ENCODE results near the gene CD300LB. TPM values are rescaled to one million over a fixed set of nuclear protein-coding genes. Genes with fewer than 3 reads are reported as not detected.
"Not testable (repeated sequence)": the region's sequence is repeated elsewhere in the genome, so short reads cannot be mapped to it uniquely, and the experiment has no call there.

CD300LB gene
- not detected in 2 replicates for total RNA-seq

DNA sequence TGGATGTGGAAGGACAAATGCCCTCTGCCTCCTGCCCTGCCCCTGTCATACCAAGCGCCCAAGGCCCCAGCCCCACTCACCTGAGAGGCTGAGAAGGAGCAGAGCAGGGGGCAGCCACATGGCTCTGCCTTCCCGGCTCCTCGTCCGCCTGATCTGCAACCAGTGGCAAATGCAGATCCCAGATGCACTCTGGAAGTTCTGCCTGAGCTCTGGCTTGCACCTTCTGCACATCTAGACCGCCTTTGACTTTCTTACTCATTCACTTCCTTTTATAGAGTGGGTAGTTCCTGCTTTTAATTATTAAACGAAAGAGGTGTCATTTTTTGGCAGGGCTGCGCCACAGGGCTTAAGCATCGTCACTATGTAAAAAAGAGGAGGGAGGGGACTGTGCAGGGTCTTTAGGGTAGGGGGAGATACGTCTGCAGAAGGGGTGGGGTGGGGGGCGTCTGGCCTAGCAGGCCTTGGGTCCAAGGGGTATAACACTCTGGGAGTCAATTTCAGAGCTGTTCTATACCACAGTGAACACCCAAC, at the start of gene CD300LB:
Gene CD300LB, minus strand, starts transcription at position 245 of the 531 bp plus-strand sequence. Its CDS starts 125 bp downstream, at position 120.
- no peak for DNase-seq (ENCODE audit: low read depth in 2 of 2)

DNA sequence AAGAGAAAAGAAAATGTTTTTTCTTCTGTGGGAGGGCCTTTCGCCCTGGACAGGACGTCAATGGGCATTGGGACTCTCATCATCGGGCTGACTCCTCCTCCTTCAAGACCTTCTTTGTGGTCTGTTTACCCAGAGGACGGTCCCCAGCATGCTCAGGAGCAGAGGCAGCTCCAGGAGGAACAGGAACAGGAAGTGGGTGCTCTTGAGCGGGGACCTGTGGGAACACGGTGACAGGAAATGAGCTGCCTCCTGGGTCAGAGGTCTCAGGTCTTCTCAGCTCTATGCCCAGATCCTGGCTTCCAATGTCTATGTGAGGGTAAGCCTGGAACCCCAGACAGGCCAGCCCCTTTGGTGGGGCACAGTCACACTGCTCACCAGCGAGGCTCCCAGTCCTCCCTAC, 48.6 kb upstream of the CD300LB start:
- DNase-seq (ENCODE audit: low read depth in 2 of 2): no peak

DNA sequence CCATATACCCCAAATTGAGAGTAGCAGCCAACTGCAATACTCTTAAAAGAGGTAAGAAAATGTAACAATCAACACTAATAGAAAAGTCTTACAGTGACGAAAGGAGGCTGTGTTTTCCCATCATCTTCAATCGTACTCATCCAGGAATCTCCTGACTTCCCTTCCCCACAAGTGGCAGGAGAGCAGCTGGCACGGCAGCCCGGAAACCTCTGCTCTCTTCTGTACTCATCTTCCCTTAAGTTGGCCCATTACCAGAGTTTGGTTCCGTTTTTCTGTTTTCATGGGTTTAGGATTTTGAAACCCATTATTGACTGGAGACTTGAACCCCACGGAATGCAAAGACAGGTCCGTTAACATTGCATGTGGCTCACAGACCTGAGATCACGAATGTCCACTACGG, 47.7 kb upstream of the CD300LB start:
- no peak for DNase-seq (ENCODE audit: low read depth in 2 of 2)

DNA sequence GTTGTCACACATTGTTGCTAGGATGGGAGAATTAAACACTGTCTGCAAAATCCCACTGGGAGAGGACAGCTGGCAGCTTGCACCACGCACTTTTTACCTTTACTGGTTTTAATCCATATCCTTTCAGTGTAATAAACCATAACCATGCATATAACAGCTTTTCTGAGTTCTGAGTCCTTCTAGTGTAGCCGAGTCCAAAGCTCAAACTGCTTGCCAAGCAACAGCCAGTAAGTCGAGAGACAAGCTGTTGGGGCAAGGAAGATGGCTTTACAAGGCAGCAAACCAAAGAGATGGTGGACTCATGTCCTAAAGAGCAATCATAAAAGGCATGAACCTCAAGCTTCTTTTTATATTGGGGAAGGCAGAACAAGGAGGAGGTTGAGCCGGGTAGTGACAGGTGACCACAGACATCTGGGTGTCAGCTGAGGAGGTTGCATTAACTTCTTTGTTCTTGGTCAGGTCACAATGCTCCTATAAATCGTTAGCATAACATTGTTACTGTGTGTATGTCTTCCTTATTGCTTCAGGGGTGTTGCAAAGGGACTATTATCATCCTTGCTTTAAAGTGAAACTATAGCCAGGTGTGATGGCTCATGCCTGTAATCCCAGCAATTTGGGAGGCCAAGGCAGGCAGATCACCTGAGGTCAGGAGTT, 43.3 kb upstream of the CD300LB start:
- DNase-seq (ENCODE audit: low read depth in 2 of 2): no peak

DNA sequence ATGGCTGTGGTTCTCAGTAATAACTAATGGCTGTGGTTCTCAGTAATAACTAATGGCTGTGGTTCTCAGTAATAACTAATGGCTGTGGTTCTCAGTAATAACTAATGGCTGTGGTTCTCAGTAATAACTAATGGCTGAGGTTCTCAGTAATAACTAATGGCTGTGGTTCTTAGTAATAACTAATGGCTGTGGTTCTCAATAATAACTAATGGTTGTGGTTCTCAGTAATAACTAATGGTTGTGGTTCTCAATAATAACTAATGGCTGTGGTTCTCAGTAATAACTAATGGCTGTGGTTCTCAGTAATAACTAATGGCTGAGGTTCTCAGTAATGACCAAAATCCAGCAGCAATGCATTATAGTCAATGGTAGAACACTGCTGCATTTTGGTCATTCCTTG, 42.4 kb upstream of the CD300LB start:
- not testable (repeated sequence) for DNase-seq (ENCODE audit: low read depth in 2 of 2)

DNA sequence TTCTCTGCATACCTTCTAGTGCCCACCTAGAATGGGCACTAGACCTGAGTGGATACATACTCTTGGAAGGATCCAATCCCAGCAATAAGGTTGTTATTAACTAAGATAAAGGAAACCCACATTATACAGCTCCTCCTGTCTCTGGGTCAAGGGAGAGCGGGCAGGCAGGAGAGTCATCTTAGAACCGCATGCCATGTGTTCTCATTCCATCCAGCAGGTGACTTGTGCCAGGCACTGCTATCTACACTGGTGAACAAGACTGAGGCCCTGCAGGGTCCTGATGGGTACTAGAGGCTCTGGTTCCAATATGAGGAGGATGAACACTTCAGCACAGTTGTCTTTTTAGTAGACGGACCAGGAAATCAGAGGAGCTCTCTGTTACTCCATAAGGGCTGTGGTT, 41.9 kb upstream of the CD300LB start:
- no peak for DNase-seq (ENCODE audit: low read depth in 2 of 2)

DNA sequence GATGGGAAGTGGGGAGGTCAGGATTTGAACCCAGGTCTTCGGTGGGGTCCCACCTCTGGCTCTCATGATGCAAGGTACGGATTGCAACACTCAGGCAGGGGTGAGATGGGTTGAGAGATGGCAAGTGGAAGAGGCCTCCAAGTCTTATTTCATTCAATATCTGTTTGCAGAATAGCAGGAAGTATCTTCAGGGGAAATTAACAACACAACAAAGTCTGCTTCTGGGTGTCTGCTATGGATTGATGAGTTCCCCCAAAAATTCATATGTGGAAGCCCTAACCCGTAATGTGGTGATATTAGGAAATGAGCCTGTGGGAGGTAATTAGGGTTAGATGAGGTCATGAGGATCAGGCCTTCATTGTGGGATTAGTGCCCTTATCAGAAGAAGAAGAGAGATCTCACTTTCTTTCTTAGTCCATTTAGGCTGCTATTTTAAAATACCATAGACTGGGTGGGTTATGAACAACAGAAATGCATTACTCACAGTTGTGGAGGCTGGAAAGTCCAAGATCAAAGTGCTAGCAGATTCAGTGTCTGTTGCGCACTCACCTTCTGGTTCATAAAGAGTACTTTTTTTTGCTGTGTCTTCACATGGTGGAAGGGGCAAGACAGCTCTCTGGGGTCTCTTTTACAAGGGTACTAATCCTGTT, 40.5 kb upstream of the CD300LB start:
- DNase-seq (ENCODE audit: low read depth in 2 of 2): no peak

DNA sequence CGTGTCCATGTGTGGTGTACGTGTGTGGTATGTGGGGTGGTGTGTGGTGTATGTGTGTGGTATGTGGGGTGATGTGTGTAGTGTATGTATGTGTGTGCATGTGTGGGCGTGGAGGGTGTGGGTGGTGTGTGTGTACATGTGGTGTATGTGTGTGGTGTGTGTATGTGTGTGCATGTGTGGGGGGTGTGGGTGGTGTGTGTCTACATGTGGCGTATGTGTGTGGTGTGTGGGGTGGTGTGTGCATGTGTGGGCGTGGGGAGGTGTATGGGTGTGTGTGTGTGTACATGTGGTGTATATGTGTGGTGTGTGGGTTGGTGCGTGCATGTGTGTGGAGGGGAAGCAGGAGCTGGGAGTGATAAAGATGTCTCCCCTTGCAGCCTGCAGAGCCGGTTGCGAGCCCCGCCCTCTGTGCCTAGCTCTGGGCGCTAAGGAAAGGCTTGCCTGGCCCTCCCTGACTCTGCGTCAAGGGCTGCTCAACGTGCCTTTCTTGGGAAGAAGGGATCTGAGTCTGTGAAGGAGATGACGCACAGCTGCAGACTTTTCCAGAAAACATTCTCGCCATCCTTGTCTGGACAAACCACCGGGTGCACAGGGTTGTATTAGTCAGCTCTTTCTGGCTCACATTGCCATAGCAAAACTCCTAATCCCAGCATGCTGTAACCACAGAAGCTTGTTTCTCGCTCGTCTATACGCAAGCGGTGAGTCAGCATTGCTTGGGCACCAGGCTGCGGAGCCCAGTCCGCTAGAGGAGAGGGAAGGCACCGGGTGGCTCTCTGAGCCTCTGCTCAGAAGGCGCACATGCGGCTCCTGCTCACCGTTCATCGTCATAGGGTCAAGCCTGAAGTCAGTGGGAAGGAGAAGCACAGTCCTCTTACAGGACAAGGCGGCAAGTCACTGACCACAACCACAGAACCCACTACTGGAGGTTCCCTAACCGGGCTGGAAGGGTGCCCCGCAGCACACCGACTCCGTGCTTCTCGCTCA, 38.0 kb upstream of the CD300LB start:
- no peak for DNase-seq (ENCODE audit: low read depth in 2 of 2)

DNA sequence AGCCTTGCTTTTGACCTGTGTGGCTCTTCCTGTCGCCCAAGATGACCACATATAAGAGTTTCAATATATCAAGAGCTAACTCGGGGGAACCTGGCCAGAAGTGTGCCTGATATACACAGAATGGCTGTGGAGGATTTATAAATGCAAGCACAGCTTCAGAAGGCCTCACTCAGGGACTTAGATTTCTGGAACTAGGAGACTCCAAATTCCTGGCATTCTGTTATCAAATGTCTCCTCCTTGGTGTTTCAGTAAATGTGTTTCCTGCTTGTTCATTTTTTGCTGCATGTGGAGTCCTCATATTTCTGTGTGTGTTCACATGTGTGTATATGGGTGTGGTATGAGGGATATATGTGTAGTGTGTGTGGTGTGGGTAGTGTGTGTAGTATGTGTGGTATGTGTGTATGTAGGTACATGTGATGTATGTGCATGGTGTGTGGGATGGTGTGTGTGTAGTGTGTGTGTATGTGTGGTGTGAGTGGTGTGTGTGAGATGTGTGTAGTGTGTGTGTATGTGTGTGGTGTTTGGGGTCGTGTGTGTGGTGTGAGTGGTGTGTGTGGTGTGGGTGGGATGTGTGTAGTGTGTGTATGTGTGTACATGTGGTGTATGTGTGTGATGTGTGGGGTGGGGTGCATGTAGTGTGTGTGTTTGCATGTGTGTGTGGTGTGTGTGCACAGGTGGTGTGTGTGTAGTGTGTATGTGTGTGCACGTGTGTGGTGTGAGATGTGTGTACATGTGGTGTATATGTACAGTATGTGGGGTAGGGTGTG, 37.0 kb upstream of the CD300LB start:
- DNase-seq (ENCODE audit: low read depth in 2 of 2): no peak

DNA sequence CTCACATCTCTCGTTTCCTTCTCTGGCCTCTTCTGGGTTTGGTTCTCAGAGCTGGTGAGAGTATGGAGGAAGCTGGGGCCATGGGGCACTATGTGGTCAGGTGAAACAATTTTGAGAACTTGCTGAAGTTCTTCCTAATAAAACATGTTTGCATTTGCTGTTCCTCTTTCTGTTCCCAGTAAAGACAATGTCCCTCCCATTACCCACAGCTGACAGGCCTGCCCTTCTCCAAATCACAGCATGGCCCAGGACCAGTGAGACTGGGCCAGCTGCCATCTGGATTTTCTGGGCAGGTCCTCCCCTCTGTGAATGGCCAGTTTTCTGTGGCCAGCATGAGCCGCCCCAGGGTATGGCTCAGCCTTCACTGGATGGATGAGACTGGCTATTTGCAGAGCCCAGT, 36.1 kb upstream of the CD300LB start, which contains the start of gene CD300H:
Gene CD300H, minus strand, starts transcription at position 113 of the 400 bp plus-strand sequence.
- DNase-seq (ENCODE audit: low read depth in 2 of 2): no peak

DNA sequence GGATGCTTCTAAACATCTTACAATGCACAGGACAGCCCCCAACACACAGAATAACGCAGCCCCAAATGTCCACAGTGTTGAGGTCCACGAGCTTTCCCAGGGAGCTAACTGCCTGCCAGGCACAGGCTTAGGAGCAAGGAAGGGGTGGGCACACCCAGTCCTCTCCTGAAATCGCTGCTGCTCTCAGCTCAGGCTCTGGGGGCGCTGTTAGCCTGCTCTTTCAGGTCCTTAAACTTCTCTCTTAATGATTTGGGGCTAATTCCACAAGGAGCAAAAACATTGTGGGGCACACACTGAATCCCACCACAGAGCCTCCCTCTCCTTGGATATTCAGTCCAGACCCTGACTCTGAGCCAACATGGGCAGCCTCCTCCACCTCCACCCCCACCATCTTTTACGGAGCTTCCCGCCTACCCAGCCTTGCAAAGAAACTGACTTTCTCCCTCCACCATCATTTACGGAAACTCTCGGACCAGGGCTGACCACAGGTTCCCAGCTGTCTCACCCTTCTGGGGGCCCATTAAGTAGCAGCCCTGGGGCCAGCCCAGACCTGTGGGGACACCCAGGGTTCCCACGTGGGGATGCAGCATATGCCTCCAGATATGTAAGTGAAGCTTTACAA, 35.0 kb upstream of the CD300LB start:
- DNase-seq (ENCODE audit: low read depth in 2 of 2): no peak

DNA sequence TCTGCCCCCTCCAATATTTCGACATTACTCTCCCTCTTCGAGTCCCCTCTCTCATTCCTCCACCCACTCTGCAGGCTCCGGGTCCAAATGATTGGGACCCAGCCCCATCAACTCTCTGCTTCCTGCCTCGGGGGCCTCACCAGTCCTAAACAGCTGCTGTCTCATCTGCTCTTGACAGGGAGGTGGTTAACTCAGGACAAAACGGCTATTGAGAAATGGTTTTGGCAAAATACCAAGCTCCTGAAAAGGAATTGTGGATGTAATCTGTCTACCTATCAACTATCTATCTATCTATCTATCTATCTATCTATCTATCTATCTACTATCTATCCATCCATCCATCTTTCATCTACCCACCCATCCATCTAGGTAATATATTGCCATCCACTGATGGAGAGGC, 33.9 kb upstream of the CD300LB start:
- no peak for DNase-seq (ENCODE audit: low read depth in 2 of 2)

DNA sequence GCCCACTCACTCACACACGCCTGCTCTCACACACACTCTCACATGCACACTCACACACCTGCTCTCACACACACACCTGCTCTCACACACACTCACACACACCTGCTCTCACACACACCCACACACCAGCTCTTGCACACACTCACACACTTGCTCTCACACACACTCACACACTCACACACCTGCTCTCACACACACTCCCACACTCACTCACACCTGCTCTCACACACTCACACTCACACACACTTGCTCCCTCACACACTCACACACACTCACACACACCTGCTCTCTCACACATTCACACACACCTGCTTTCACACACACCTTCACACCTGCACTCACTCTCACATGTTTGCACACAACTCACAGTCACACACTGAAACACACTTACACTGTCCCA, 32.1 kb upstream of the CD300LB start:
- no peak for DNase-seq (ENCODE audit: low read depth in 2 of 2)

DNA sequence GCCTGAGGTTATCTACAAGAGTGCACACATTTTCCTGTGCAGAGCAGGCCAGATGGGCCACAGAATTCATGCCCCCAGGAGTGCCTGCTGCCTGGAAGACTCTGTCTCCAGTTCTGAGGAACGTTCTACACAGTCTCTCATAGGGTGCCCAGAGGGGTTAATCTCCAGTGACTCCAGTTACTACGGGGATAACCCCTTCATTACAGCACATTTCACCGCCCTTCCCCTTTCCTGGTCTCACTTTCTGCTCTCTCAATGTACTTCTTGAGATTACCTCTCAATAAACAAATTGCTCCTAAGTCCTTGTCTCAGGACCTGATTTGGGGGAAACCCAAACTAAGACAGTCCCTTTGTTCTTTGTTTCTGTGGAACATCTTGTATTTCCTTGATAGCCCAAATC, 30.3 kb upstream of the CD300LB start:
- DNase-seq (ENCODE audit: low read depth in 2 of 2): no peak

DNA sequence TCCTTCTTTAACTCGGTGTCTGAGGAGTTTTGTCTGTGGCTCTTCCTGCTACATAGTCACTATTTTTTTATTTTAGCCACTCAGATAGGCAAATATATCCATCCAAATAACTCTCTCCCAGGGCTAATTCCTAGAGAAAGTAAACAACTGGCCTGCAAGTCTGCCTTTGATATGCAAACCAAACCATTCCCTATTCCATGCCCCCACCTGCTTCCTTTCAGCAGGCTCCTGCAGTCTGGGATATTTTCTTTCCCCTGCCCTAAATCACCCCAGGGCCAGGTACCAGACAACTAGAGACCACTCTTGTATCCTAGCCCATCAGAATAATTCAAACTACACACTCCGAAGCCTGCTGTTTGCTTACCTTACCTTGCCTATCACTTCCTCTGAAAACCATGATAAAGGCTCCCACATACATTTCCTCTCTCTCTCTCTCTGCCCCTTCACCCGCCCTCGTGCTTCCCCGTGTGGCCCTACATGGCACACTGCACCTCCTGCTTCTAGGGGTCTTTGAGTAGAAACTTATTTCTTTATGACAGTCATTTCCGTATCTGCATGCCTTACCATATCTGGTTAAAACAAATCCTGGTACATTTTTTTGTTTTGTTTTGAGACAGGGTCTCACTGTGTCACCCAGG, 27.7 kb upstream of the CD300LB start:
- no peak for DNase-seq (ENCODE audit: low read depth in 2 of 2)

DNA sequence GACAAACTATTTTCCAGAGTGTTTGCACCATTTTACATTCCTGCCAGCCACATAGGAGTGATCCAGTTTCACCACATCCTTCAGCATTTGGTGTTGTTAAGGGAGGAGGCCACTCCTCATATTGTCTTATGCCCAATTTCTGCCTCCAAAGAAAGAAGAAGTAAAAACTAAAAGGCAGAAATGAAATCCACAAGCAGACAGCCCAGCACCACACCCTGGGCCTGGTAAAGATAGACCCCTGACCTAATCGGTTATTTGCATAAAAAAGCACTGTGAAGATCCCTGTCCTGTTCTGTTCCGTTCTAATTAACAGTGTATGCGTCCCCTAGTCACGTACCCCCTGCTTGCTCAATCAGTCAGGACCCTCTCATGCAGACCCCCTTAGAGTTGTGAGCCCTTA, 27.1 kb upstream of the CD300LB start:
- DNase-seq (ENCODE audit: low read depth in 2 of 2): not testable (repeated sequence)

DNA sequence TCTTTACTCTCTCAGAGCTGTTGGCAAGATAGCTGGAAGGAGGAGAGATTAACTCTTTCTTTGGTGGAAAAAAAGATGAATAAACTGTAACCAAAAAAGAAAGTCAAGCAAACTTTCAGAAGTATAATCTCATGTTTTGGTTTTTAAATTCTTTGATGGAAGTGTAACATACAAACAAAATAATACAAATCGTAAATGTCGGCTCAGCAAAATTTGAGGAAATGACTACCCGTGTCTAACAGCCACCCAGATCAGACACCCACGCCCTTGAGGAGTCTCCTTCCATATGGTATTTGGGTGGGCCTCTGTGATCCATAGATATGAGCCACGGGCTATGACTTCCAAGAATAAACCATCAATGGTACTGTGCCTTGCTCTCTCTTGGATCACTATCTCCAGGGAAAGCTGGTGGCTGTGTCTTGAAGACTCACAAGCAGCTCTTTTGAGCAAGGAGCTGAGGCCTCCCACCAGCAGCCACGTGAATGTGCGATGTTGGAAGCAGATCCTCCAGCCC, 24.2 kb upstream of the CD300LB start:
- DNase-seq (ENCODE audit: low read depth in 2 of 2): no peak

DNA sequence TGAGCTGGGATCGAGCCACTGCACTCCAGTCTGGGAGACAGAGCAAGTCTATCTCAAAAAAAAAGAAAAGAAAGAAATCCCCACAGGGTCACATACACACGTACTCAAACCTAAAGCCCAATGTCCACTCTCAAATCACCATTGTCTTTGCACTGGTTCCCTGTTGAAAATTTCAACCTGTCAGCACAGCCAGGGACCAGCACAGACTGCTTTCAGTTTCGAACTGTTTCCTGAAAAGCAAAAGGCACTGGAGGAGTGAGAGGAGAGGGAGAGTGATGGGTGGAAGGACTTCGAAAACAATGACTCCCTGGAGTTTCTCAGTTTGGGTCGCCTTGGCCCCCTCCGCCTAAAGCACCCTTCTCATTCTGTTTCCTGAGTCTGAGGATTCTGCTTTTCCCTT, 23.6 kb upstream of the CD300LB start:
- no peak for DNase-seq (ENCODE audit: low read depth in 2 of 2)

DNA sequence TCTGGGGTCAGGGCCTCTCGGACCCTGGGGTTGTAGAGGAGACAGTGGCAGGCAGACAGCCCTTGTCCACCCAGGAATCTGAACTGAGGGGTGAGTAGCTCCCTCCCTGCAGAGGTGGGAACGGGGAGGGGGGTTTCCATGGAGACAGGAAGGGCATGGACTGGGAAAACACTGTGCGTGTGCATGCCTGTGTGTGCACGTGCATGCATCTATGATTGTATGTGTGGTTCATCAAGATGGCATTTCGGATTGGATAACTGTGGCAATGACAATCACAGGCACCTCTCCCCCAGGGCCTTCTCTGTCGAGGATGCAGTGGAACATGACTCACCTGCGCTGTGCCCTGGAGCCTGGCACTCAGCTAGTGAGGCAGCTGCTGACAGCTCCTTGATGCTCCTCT, 20.8 kb upstream of the CD300LB start:
- DNase-seq (ENCODE audit: low read depth in 2 of 2): no peak

DNA sequence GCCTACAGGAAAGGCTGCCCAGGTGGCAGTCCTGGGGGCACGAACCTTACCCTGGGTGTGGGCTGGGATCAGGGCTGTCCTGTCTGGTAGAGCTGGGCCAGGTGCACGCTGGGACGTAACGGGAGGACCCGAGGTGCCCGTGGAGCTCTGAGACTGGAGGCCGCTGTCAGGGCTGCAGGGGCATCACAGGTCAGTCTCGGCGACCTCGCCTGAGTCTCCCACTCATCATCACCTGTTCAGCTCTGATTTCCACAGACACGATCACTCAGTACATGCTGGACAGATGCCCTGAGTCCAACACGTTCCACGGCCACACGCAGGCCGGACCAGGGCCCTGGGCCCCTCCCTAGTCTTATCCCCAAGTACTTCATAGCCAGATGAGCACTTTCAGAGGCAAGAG, 19.3 kb upstream of the CD300LB start:
- DNase-seq (ENCODE audit: low read depth in 2 of 2): no peak
